Activated T-helper 9 cell treated with anti-CD3 and anti-CD28 coated beads, Interleukin-2, amount 50 U/mL, for 16 hours (primary cell): ENCODE data around the gene EXOC6B.

Experiments
- DNase-seq: peaks from one replicate; pipeline ENCODE4 v3.0.0-alpha.2; 2020; ENCODE audit warnings: low read depth

The EXOC6B gene

DNA sequence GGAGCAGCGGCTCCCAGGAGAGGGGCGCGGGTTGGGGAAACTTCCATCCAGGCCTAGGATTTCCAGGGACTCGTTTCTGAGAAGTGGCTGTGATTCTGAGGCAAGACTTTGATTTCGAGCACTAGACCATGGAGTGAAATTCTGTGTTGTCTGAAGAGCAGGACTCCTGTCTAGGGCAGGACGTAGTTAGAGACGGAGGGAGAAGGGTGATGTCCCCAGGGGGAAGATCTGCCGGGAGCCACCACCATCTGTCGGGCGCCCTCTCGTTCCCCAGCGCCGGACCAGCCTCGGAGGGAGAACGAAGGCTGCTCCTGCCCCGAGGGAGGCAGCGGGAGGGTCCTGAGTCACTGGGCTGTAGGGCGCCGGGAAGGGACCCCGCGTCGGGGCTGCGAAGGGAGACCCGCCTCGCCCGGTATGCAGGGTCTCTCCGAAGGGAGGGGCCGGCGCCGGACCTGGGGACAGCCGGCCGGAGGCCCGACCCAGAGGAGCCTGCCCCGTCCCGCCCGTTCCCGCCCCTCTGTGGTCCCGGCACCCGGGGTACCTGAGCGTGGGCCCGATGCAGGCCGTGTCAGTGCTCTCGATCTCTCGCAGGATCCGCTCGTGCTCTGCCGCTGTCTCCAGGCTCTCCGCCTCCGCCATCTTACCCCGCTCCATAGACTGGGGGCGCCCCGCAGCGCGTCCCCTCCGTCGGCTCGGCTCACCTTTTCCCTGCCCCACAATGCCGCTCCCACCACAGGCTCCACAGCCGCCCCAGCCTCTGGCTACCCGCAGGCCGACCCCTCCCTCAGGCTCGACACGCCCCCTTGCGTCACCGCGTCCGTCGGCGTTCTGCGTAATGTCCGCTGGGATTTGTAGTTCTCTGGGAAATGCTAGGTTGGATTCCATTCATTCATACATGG, at the start of gene EXOC6B:
TSS of gene EXOC6B (minus strand) at position 777 of the 899 bp plus-strand sequence.
- DNase-seq, result peak; percentile 79

DNA sequence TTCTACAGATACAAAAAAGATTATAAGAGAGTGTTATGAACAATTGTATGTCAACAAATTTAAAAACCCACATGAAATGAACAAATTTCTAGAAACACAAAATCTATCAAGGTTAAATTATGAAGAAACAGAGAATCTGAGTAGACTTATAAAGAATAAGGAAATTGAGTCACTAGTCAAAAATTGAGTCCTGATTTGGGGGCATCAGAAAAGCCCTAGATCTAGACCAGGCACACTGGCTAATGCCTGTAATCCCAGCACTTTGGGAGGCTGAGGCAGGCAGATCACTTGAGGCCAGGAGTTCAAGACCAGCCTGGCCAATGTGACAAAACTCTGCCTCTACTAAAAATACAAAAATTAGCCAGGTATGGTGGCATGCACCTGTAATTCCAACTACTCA, 46.0 kb upstream of the EXOC6B start:
- no peak for DNase-seq

DNA sequence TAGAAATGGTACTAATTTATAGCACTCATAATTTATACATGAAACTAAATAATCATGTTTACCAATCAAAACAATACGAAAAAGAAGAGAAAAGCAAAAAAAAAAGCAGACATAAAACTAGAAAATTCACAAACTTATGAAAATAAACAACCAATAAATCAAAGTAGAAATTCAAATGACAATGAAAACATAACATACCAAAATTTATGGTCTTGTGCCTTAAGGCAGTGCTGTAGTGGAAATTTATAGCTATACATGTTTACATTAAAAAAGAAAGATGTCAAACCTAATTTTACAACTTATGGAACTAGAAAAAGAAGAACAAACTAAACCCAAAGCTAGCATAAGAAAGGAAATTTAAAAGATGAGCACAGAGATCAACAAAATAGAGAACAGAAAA, 45.2 kb upstream of the EXOC6B start:
- DNase-seq, result no peak

DNA sequence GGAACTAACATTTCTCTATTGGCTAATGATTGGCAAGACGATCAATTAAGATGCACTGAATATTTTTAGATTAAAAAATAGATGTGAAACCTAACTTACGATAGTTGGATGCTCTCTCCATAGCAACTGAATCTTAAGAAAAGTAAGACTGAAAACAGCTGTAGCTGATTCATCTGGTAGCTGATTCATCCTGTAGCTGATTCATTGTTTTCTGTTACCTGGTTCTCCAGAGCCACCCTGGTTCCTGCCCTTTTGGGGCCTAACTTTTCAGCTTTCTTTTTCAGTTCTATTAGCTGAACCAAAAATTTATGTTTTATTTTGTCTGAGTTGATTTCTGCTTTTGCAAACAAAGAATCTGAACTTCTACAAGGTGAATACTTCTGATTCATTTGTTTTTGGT, 38.7 kb upstream of the EXOC6B start:
- no peak for DNase-seq

DNA sequence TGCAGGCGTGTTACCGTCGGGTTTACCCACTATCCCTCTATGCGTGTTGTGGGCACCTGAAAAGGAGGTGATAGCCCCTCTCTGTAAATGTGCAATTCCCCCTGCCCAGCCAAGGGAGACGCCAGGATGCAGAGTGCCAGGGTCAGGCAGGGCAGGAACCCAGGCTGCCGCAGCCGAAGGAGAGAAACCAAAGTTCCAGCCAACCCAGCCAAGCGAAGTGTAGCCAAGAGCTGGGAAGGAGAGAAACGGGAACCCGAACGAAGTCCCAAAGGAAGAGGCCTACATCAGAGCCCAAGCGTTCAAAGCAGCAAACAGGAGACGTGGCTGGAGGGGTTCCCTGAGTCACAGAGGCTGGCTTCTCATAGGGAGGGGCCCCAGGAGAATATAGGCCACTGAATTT, 37.2 kb upstream of the EXOC6B start:
- DNase-seq, result no peak

DNA sequence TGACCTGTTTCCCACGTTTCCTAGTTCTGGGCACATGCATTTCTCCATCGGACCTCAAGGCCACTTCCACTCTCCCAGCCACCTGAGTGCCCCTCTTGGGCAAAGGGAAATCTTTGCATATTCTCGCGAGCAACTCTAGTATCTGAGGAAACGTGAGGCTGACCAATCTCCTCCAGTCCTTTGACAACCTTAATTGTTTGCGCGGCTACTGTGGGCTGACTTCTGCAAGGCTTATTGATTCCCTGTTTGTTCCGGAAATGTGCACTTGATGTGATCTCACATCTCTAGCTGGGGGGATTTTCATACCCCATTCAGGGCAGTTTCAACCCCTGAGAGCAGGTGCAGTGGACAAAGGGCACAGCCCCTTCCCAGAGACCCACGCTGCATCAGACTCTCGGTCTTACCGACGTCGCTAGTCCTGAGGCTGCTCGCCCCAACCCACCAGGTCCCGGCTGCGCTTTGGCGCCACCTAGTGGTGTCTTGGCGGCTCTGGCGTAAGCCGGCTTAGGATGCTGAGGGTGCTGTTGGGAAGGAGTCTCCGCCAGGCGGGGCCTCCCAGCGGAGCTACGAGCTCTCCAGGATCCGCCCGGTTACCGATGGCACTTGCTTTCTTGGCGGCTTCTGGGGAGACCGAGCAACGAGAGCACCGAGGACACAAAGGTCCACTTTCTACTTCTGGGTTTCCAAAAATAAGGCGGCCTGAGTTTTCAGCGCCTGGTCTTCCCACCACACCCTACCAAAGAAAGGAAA, 36.6 kb upstream of the EXOC6B start:
- peak; percentile 80 for DNase-seq

DNA sequence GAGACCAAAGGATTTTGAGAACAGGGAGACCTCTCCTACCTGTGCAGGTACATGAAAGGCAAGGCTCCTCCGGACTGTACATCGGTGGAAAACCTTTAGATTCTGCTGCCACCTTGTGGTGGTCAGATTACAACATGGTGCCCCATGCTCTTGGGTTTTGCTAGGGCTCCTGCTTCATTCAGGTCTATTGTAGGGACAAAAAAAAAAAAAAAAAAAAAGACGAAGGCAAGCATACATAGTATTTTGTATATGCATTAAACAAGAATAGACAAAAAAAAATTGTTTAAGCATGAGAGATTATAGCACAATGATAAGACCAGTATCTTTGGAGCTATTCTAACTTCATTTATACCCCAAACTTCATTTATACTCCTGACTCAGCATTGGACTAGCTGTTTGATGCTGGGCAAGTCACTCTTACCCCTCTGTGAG, 34.0 kb upstream of the EXOC6B start:
- peak; percentile 19 for DNase-seq

DNA sequence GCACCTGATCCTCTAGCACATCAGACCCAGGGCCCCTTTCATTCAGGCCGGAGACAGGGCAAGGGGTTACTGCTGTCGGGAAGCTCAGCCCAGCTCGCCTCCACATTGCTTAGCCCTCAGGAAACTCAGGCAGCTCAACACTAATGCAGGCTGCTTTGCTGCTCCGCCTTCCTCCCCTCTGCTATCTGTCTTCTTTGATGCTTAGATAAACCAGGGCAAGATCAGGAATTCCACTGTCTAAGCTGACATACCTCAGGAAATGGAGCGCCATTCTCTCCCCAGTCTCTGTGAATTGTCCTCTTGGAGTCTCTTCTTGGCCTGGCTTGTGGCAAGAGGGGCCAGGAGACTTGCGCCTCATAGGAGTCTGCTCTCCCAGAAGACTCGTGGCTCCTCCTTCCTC, 25.5 kb upstream of the EXOC6B start:
- no peak for DNase-seq

DNA sequence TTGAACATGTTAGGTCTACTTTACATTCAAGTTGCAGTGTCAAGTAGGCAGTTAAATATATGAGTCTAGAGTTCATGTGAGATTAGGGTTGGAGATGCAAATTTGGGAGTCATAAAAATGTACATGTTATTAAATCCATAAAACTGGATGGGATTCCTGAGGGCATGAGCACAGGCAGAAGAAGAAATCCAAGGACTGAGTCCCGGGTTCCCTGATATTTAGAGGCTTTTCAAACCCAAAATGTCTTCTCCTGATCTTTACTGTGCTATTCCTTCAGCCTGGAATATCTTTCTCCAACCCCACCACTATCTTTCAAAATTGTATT, 23.3 kb upstream of the EXOC6B start:
- DNase-seq, result no peak

DNA sequence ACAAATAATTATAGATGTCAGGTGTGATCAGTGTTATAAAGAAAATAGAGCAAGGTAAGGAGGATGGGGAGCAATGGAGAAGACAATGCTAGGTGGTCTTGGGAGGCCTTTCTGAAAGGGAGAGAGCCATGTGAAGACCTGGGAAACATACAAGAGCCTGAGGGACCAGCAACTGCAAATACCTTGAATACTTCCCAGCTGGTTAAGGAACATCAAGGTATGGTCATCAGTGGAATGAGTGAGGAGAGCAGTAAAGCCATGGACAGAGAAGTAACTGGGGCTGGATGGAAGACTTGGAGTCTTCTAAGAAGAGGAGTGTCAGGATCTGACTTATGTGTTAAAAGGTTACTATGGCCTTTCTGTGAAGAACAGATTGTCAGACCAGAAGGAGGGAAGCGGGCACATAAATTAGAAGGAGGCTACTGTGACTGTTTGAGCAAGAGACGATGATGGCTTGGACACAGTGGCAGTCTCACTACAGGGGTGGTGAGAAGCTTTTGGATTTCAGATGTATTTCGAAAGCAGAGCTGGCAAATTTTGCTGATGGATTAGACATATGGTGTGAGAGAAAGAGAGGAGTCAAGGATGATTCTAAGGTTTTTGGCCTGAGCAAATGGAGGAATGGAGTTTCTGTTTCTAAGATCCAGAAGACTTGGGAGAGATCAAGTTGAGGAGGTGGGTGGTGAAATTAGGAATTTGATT, 22.8 kb upstream of the EXOC6B start:
- no peak for DNase-seq

DNA sequence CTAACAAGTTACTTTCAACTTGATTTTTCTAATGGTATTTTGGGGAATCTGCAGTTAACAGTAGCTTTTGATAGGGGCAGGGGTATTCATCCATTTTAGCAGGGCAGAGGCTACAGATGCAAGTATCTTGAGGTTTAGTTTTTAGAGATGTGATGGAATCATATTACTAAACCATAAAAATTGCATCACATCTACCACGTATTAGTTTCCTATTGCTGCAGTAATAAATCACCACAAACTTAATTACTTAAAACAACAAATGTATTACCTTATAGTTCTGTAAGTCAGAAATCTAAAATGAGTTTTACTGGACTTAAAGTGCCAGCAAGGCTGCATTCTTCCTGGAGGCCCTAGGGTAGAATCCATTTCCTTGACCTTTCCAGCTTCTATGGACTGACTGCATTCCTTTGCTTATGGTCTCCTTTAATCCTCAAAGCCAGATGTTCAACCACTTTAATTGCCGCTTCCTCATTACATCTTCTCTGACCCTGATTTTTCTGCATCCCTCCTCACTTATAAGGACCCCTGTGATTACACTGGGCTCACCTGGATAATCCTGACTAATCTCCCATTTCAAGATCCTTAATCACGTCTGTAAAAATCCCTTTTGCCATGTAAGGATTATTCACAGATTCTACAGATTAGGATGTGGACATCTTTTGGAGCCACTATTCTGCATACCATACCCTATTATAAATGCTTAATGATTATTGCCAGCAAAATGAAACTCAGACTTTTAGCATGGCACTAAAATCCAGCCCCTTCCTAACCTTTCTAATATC, 21.9 kb upstream of the EXOC6B start:
- DNase-seq, result no peak

DNA sequence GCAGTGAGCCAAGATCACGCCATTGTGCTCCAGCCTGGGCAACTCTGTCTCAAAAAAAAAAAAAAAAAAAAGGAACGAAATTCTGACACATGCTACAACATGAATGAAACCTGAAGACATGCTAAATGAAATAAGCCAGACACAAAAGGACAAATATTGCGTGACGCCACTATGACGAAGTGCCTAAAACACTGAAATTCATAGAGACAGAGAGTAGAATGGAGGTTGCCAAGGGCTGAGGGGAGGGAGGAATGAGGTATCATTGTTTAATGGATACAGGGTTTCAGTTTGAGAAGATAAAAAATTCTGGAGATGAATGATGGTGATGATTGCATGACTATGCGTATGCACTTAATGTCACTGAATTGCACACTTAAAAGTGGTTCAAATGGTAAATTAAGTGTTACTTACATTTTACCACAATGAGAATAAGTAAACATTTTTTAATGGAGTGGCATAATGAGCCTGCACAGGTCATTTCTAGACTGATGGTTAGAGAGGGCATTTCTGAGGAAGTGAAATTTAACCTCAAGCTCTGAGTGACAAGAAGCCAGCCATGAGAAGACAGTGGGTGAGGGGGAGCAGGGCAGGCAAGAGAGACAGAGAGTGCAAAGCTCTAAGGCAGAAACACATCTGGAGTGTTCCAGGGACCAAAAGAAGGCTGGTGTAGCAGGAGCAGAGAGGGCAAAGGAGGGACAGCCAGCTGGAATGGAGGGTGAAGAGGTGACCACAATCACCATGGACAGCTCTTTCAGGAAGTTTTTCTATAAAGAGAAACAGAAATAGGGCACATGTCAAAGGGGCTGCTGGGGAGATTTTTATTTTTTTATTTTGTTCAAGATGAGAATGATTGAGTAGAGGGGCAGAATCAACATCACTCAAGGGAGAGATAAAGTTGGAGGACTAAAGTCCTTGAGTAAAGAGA, 20.6 kb upstream of the EXOC6B start:
- DNase-seq, result no peak

DNA sequence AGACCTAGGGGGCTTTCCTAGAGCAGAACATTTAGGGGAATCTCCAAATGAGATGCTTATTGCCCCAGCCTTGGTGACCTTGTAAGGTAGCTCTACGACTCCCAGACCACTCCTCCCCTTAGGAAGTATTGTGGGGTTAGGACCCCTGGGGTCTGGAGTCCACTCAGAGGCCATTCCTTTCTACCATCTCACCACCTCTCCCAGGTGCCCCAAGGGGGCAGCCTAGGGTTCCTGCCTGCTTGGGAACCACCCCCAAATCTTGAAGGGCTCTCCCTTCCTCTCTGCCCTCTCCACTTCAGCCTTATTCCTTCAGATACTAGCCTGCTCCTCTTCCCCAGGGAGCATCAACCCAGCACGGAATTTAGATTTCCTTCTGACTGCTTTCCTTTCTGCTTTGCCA, 17.5 kb upstream of the EXOC6B start:
- no peak for DNase-seq

DNA sequence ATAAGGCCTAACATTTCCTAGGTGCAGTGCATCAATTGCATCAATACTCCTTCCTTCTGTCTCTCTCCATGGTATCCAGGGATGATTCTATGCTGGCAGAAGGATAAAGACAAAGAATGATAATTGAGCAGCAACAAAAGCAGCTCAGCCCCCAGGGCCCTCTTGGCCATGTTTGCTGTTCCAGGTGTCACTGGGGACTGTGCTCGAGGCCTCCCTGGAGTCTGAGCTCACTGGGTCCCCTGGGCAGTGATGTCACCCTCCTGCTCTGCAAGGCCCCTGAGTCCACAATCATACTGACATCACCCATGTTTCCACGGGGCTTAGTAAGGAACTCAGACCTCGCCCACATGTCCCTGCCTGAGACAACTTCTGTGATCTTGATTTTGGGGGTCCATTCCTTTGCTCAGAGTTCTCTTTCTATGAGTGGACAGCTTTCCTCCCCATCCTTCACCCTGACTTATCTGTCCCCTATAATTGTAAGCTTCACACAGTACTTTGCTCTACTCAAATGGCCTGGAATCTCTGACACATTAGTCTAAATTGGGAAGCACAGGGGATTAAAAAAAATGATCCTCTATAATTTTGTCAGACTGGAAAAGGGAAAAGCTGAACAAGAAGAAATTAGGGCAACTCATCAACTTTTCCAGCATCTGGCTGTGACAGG, 15.8 kb upstream of the EXOC6B start:
- DNase-seq, result no peak

DNA sequence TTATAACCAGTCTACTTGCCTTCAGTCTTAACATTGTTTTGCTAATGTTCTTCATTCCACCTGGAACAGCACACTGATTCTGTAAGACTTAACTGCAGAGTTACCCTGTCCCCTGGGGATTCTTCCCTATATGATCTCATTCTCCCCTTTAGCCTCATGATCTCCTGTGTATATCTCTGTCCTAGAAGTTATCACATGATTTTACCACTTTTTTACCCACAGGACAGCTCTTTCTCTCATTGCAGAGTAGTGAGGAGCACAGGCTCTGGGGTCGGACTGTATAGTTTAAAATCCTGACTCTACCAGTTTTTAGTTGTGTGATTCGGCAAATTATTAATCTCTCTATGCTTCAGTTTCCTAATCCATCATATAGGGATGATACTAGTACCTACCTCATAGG, 14.2 kb upstream of the EXOC6B start:
- no peak for DNase-seq

DNA sequence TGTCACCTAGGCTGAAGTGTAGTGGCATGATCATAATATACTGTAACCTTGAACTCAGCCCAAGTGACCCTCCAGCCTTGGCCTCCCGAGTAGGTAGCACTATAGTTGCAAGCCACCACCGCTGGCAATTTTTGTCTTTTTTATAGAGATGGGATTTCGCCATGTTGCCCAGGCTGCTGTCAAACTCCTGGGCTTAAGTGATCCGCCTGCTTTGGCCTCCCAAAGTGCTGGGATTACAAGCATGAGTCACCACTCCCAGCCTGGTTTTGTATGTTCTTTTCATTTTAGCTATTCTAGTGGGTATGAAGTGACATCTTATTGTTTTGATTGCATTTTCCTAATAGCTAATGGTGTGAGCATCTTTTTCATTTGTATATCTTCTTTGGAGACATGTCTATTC, 11.3 kb upstream of the EXOC6B start:
- DNase-seq, result no peak

DNA sequence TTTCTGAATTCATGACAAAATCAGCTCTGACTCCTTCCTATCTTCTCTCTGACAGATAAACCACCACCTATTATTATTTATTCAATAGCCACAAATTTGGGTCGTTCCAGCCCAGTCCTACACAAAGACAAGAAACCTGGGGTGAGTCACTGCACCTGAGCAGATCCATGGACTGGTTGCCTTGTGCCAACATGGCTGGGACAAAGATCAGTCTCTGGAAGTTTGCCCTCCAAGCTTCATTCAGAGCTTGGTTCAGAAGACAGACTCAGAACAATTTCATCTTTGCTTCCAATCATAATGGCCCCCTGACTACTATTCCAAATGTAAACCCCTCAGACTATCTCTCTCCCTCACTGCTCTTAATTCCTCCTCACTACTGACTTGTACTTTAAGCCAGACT, 9.6 kb upstream of the EXOC6B start:
- no peak for DNase-seq

DNA sequence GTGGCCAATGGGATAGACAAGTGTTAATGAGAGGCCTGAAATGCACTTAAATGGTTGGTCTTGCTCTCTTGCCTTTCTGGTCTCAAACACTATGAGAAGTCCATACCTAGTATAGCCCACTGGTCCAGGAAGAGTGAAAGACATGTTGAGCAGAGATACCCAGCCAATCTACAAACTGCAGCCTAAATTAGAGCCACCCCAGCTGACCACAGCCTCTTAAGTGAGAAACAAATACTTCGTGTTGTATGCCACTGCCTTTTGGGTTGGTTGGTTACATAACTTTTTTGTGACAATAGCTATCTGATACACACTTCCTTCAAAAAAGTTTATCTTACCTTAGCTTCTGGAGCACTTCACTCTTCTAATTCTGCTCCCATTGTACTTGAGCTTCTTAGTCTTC, 8.8 kb upstream of the EXOC6B start:
- no peak for DNase-seq

DNA sequence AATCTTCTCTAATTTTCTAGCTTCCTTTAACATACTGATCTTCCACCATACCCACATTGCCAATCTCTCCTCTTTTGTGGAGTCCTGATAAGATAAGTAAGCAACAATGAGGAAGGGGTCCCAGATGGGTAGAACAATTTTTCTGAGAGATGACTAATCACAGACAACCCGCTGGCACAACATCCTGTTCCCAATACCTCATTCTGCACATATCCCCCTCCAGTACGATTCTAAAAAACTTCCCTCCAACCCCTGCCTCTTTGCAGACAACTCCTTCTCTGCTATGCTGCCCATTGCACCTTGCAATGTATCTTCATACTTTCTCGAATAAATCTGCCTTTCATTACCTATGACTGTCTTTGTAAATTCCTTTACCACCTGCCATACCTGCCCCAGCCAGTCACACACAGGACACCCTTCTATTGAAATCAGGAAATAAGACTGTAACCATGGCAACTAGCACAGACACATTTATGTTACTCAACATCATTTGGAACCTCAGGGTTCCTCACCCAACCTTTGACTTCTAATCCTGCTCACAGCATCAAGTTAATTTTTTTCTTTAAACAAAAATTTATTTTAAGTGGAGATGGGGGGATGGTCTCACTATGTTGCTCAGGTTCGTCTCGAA, 7.4 kb upstream of the EXOC6B start:
- no peak for DNase-seq

DNA sequence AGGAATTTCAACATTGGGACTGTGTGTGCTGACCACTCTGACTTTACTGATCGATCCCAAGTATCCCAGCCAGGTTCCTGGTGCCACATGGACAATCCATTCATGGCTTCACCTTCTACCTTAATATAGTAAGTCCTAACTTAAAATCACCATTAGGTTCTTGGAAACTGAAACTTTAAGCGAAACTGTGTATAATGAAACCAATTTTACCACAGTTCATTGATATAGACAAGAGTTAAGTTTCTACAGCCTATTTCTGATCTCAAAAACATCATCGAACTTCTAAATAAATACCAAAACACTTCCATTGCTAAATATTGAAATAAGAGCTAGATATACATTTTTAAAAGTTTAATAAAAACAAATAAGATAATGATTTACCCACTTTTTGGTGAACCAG, 4.4 kb upstream of the EXOC6B start:
- DNase-seq, result no peak
